ENCODE measurements around the gene CCL4L2.
A peak's percentile ranks its signal among the peaks of the same experiment; 100 is the strongest.
"Not testable (repeated sequence)": the region's sequence is repeated elsewhere in the genome, so short reads cannot be mapped to it uniquely, and the experiment has no call there.

Gene CCL4L2

DNA sequence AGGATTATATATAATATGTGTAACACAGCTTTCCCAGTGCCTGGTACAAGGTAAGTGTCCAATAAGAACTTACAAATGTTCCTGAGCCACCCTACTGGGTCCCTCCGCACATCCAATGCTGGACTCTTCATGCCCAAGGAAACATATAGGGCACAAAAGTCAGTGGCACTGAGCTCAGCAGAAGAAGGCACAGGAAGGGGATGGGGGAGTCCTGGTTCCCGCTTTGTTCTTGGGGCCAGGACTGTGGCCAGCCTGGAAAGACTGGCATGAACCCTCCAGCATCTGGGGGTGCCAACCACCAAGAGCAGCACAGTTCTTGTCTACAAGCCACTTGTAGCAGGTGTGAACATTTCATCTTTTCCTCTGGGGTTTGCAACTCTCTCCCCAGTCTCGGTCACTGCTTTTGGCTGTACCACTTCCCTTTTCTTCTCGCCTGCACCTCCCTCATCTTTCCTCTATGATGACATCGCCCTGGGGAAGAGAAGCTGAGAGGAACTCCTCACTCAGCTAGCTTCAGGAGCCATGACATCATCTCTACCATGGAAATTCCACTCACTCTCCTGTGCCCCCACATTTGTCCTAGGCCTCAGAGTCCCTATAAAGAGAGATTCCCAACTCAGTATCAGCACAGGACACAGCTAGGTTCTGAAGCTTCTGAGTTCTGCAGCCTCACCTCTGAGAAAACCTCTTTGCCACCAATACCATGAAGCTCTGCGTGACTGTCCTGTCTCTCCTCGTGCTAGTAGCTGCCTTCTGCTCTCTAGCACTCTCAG lies at the start of gene CCL4L2:
CCL4L2 (plus strand) TSS at position 625 of the 773 bp plus-strand sequence.
- not testable (repeated sequence) for DNase-seq

DNA sequence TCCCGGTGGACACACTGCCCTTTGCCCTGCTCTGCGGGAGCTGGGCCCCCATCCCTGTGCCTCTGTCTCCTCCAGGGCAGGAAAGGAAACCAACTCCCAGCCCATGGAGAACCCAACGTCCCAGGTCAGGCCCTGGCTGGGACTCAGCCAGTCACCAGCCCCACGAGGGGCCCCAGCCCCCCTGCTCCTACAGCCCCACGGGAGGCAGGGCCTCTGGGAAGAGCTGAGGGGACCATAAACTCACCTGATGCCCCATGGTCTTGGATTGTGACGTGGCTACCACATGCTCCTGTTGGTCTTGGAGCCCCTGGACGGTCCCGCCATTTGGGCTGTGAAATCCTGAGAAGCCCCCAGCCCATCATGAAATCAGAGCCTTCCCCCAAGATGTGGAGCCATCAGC lies 42.0 kb upstream of the CCL4L2 start:
- not testable (repeated sequence) for DNase-seq

DNA sequence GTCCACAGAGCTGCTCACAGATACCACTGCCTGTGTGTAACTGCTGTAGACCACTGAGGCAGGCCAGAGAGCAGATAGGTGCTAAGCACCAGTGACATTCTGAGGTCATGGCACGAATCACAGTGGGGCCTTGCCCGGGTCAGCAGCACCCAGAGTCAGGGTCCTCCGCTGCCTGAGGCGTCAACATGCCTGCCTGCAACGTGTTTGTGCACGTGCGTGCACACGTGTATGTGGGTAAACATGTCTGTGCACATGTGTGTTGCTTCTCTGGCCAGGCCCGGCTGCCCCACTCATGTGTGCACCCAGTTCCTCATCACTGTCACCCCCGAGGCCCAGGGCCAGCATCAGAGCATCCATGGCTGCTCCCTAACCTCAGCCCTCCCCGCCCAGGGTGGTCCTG lies 34.3 kb upstream of the CCL4L2 start, which contains the start of gene TBC1D3B:
TBC1D3B (minus strand) TSS at position 101 of the 400 bp plus-strand sequence. CDS start 1,586 bp downstream, outside the sequence.
- DNase-seq: not testable (repeated sequence)

DNA sequence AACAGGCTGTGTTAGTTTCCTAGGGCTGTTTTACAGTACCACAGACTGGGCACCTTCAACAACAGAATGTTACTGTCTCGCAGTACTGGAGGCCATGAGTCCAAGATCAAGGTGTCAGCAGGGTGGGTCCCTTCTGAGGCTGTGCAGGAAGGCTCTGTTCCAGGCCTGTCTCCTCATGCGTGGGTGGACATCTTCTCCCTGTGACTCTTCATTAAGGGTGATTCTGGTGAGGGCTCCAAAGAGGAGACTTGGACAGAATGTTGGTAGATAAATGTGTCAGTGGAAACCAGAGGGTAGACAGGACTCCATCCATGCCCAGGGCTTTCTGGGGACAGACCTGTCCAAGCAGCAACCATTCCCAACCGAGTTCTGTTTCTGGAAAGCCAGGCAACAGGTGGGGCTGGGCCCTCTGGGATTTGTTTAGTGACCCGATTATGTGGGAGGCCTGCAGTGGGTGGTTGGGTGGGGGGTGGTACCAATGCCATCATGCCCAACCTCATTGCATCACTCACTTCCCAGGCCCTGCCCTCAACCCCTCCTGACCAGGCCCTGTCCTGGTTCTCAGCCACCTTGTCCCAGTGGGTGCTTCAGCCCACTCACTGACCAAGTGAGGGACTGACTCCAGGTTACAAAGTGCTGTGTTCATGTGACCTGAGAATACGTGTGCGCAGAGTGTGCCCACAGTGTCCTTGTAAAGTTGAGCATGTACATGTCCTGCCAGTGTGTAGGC lies 29.3 kb upstream of the CCL4L2 start:
- not testable (repeated sequence) for DNase-seq

DNA sequence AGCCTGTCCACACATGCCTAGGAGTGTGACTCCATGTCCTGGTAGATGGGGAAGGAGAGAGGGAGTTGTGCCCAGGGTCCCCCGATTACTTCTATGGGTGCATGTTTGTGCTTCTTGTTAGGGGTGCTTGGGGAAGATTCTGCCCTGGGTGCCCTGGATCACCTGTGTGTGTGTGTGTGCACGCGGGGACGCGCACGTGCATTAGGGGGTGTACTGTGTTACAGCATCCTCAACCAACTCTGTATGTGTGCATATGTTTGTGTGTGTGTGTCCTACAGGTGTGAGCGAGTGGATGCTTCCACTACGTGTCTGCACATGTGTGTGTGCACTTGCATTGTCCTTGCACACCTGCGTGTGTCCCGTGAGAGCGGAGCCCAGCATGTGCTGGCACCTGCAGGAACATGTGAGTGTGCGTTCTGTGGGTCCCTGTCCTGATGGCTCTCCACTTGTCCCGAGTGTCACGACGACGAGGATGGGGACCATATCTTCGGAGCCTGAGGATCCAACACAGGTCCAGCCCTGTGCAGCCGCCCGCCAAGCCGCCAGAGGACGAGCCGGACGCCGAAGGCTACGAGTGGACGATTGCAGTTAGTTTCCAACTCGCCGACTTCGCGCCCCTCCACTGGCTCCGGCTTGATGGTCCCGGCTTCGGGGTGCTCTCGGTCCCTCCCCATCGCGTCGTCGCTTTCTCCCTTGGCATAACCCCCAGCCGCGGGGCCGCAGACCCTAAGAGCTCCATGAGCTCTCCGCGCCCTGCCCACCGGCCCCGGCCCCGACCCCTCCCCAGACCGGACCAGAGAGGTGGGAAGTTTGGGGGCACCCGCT lies 28.5 kb upstream of the CCL4L2 start:
- DNase-seq: no peak

DNA sequence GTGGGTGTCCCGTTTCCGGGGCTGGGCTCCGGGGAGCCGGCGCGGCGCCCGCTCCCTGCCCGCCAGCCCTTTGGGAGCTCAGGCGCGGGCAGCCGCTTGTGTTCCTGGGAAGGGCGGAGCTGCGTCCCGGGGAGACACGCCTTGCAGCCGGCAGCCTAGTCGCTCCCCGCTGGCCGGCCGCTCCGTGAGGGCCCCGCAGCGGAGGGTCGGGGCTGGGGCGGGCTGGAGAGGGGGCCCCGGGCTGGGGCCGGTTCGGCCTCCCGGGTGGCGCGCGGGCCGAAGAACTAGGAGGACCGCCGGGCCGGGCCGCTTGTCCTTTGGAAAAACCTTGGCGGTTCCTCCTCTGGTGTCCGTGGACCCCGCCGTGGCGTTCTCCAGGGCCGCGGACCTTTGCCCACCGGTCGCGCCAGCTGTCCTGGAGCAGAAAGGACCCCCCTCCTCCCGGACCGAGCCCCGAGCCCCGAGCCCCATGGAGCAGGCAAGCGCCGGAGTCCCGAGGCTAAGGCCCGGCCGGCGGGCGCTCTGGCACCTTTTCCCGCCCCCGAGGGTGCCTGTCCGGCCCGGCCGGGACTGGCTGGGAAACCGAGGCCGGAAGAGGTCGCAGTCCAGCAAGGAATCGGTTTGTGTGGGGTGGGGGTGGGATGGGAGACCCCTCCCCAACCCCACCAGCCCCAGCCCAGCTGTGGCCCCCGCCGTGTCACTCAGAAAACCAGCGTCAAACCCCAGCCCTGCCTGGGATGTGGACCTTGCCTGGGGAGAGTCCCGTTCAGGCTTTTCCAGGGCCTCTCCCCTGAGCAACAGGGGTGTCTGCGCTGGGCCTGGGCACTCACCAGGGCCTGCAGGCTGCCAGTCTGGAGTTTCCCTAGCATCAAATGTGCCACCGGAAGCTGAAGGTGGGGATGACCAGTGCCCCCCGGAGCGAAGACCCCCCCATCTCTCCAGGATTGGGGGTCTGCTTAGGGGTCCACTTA lies 27.6 kb upstream of the CCL4L2 start:
- peak; percentile 53 for DNase-seq

DNA sequence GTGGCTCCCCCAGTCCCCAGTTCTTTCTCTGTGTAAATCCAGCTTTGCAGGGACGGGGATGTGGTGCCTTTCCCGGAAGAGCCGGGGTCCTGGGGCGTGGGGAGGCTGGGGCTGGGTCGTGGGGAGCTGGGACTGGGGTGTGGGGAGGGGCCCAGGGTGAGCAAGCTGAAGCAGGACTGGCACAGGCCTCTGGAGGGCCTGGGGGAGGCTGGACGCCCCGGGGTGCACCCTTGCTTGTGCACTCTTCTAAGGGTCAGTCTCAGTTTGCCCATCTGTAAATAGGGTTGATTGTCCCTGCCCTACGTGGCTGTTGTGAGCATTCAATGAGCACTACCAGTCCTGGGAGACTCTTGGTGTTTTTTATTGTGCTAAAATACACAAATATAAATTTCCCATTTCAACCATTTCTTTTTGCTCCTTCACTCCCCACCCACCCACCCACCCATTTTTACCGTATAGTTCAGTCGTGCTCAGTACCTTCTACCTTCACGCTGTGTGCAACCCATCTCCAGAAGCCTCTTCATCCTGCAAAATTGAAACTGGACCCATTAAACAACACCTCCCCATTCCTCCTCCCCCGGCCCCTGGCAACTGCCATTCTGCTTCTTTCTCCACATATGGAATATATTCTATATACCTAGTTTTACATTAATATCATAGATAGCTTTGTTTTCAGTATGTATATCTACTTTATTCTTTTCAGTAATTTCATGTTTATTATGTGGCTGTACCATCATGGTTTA lies 26.7 kb upstream of the CCL4L2 start:
- no peak for DNase-seq

DNA sequence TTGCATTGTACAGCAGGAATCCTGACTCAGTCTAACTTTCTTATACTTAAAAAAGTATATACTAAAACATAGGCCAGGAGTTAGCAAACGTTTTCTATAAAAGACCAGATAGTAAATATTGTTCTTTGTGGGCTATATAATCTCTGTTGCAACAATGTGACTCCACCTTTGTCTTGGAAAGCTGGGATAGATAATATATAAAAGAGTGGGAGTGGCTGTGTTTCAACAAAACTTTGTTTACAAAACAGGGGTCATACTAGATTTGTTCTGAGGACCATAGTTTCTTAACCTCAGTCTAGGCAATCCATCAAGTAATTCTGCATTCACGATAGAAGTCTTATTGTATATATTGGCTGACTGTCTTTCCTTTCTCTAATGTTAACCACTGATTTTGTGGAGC lies 25.4 kb upstream of the CCL4L2 start:
- peak; percentile 28 for DNase-seq

DNA sequence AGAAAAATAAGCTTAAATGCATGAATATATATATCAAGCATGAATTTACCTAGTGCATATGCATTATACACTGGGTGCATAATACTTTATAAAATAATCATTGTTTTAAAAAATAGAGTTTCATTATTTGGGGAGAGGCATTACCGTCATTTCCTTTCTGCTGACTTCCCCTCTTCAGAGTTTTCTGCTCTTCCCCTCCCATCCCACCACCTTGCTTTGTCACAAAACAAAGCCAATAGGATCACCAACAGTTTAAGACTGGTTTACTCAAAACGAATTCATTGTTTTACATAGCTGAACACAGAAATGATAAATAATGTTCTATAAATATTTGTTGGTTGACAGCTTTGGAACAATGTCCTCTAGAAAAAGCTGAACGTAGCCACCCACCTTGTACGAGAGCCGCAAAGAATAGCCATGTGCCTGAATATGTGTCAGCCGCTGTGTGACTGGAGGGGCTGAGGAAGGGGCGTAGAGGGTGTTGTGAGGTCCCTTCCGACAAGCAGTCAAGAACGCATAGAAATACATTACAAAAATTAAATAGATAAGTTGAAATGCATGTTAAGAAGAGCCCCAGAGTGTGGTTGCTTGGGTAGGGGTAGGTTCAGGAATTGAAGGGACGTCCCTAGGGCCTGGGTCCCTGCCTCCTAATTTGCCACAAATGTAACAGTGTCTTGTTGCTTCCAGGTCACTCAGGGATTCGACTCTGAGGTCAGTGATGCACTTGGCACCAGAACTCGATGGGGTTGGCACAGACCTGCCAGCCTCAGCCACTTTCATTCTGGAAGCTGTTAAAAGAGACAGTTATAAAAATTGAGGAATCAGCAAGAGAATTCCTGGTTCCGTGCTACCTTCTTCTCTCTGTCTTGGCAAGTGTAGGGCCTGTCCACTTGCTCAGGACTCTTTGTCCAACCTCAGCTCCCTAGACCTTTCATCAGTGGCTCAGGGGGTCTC lies 23.8 kb upstream of the CCL4L2 start:
- not testable (repeated sequence) for DNase-seq

DNA sequence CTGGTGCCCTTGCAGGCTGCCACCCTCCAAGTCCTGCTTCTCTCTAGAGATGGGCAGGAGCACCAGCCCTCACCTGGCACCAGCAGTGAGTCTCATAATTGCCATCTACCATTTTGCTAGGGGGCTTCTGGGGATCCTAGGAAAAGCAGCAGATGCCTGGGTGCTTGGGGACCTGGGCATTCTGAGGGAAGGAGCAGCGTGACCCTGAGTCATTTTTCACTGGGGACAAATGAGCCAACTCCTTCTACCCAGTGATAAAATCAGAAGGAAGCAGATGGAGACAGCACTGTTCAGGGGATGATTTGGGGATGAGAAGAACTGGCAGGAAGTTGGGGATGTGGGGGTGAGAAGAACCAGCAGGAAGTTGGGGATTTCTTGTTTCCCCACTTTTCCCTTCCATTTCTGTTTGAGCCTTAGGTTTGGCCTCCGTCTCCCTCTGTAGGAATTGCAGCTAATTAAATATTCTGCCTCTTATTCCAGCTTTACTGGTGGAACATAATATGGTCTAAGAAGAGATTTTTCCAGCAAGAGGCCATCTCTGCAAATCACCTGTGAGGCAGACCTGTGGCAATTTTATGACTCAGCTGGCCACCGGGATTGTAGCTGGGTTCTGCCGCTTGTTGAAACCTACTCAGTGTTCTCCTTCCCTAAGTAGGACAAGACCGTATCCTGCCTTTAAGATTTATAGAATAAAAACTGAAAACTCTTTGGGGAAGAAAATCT lies 22.8 kb upstream of the CCL4L2 start:
- DNase-seq: not testable (repeated sequence)

DNA sequence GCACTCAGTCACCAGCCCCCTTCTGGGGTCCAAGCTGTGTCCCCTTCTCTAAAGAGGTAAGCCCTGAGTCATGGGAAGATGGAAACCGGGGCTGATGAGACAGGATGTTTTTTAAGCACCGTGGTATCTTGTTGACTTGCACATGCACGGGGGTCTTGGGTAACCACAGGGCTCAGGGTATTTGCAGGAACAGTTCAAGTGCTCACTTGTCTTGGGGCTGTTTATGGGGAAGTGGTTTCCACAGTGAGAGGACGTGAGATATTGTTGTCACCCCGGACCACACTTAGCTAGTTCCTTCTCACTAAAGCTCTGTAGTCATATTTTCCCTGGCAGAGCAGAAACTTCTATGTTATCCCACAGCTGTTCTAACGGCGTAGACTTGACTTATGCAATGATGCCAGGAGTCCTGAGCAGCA lies 22.0 kb upstream of the CCL4L2 start:
- peak; percentile 61 for DNase-seq

DNA sequence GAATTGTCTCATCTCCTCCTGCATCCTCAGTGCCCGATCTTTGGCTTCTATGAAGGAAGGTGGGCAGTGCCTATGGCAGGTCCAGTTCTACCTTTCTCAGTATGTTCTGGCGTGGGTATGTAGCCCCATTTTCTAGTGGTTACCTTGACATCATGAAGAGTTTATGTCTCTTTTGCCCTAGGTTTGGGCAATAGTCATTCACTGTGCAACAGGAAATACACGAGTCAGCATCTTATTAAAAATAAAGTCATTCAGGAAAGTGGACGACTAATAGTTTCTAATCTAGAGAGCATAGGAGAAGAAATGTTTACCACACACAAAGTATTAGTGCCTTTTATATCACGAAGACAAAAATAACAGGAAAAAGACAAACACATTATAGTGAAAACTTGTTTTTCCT lies 20.9 kb upstream of the CCL4L2 start:
- not testable (repeated sequence) for DNase-seq

DNA sequence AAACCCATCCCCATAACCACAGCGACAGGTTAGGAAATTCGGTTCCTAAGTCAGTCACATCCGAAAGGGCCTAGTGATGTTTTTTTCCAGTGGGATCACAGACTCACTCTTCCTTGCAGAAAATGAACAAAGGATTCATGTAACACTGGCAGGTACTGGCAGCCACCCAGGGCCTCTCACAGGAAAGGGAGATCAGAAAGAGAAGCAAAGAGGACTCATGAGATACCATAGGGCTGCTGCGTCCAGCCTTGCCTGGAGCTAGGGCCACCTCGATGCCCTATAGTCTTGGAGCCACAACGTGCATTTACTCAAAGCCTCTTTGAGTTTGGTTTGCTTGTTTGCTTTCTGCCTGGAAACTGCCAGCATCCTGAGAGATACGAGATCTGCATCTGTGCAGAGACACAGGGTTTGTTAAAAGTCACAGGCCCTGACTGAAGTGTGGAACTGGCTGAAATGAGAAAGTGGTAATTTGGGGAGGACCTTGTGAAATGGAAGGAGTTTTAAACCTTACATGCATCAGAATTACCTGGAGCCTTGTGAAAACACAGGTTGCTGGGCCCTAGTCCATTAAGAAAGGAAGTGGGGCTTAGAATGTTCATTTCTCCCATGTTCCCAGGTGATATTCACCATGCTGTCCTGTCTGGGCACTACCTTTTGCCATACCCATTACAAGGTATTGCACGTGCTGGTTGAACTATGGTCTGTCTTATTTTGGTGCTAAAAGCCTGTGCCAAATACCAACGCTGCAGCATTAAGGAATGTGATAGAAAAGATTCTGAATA lies 20.1 kb upstream of the CCL4L2 start:
- not testable (repeated sequence) for DNase-seq

DNA sequence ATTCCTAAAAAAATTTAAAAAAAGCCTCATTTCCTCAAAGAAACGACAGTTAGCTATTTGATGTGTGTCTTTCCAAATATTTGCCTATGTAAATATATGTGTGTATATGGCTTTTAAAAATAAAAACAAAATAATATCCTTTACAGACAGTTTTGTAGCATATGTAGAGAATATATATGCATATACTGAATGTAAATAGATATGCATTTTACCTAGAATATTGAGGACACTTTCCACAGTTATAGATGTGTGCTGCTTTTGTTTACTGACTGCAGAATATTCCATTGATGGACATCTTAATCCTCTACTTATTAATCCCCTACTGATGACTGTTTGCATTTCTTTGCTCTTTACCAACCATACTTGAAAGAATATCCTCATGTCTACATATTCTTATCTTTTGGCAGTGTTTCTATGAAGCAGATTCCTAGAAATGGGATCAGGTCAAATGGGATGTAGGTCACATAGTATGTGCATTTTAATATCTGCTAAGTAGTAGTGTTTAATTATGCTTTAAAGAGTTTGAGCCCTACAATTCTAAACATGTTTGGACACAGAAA lies 17.6 kb upstream of the CCL4L2 start:
- DNase-seq: no peak

DNA sequence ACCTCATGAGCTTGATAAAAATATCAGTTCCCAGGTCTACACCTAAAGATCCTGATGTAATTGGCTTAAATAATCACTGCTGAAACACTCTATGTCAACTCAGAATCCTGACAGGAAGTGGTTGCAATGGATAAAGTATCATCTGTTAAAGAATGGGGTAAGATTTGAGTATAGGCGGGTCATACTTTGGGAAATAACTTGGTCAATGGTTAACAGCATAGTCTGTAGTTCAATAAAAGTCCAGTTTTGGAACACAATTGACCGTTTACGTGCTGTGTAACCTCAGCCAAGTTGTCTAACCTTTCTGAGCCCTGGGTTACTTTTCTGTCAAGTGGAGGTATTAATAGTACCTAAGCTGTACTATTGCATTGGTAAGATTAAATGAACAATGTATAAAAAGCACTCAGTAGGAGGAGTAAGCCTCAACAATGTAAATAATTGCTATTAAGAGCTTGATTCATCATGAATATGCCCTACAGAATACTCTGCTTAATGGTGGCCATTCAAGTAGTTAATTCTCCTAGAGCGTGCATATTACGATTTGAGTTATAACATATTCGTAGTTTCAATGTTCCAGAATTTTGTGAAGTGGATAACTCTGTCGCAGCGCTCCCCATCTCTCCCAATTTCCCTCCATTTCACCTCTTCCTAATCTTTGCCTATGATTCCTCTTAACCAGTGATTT lies 16.6 kb upstream of the CCL4L2 start:
- DNase-seq: not testable (repeated sequence)

DNA sequence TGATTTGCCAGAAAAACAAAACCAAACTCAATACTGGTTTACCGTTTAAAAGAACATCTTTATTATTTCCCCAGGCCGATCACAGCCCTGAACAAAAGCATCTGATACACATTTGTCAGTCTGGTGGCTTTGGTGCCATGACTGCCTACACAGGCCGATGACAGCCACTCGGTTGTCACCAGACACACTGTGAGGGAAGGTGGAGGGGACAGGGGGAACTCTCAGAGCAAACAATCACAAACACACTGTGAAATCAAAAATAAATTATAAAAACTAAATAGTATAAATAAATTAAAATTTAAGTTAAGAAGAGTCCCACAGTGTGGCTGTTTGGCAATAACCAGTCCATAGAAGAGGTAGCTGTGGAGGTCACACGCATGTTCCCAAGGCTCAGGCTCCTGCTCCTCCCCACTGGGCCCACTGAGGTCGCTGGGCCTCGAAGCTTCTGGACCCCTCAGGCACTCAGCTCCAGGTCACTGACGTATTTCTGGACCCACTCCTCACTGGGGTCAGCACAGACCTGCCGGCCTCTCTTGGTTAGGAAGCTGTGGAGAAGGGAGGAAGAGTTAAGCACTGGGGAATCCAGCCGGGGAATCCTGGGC lies 15.9 kb upstream of the CCL4L2 start:
- DNase-seq: not testable (repeated sequence)

Measured in hematopoietic multipotent progenitor cell treated with erythropoietin and hydrocortisone succinate and interleukin-3 and kit ligand, for 8 days (in vitro differentiated cells).